ENCODE results near the gene ZNF697.

DNA sequence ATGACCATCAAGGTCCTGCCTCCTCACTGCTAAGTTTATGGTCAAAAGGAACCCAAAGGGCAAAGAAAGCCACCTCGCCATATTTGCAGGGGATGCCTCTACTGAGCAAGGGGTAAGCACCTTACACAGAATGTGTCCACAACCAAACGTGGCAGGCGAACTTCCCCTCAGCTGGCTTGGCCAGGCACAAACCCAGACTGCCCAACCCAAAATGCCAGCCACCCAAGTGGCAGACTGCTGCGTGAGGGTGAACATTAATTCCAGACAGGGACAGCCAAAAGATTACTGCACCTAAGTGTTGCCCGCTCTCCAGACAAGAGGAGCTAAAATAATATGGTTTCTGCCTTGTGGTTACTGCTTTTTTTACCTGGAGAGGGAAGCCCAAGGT is 16.0 kb downstream of the ZNF697 start:
- TF ChIP-seq POLR2AphosphoS5 (IDR thresholded peaks at IDR 0.05; ENCODE audit: control insufficient read depth, insufficient read depth, low read depth, low read length) (no peak), CTCF (IDR thresholded peaks at IDR 0.05 in 2 of 3, conservative IDR thresholded peaks at IDR 0.05 in 1 of 3; ENCODE audit: insufficient read depth in 2 of 3, low read depth in 1 of 3, low read length in 3 of 3) (no peak), CBX8 (IDR thresholded peaks at IDR 0.05; ENCODE audit: borderline replicate concordance, extremely low read depth, low read depth, low read length, poor library complexity, severe bottlenecking) (no peak), SPI1 (IDR thresholded peaks at IDR 0.05; ENCODE audit: borderline replicate concordance, low read depth, low read length) (no peak)
- TF ChIP-seq, protein P1, sequence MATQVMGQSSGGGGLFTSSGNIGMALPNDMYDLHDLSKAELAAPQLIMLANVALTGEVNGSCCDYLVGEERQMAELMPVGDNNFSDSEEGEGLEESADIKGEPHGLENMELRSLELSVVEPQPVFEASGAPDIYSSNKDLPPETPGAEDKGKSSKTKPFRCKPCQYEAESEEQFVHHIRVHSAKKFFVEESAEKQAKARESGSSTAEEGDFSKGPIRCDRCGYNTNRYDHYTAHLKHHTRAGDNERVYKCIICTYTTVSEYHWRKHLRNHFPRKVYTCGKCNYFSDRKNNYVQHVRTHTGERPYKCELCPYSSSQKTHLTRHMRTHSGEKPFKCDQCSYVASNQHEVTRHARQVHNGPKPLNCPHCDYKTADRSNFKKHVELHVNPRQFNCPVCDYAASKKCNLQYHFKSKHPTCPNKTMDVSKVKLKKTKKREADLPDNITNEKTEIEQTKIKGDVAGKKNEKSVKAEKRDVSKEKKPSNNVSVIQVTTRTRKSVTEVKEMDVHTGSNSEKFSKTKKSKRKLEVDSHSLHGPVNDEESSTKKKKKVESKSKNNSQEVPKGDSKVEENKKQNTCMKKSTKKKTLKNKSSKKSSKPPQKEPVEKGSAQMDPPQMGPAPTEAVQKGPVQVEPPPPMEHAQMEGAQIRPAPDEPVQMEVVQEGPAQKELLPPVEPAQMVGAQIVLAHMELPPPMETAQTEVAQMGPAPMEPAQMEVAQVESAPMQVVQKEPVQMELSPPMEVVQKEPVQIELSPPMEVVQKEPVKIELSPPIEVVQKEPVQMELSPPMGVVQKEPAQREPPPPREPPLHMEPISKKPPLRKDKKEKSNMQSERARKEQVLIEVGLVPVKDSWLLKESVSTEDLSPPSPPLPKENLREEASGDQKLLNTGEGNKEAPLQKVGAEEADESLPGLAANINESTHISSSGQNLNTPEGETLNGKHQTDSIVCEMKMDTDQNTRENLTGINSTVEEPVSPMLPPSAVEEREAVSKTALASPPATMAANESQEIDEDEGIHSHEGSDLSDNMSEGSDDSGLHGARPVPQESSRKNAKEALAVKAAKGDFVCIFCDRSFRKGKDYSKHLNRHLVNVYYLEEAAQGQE (IDR thresholded peaks at IDR 0.05; ENCODE audit: borderline replicate concordance) = no peak
- TF ChIP-seq, protein P1 (CRISPR knock-in tag; IDR thresholded peaks at IDR 0.05; ENCODE audit: low read depth) = no peak
